Measurements from ENCODE around the gene AZIN2. TPM values are rescaled to one million over a fixed set of nuclear protein-coding genes. Genes with fewer than 3 reads are reported as not detected.
A peak's percentile ranks its signal among the peaks of the same experiment; 100 is the strongest.

AZIN2 gene
- total and polyA plus RNA-seq, 12 donors = 2.3 to 18.9 (median 10.7) TPM

DNA sequence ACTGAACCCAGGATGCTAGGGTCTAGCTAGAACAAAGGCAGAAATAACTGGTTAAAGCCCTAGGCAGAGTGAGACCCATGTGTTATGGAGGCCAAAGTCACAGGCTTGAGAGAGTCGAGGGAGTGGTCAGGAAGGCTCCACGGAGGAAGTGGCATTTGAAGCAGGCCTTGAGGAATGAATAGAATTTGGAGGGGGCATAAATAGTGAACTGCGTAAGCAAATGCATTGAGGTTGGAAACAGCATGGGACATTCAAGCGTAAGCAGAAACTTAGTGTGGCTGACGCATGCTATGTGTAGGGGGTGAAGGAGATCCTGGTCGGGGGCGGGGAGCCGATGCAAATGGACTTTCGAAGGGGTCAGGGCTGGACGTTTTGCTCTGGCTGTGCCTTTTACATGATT, 11.5 kb downstream of the AZIN2 start:
- Histone ChIP-seq H3K36me3 (replicated peaks in 1 of 2) (no peaks in the 10 kb centered on the region), H3K27me3 (no peaks in the 10 kb centered on the region), H3K9me3 (replicated peaks in 1 of 3) (no peaks in the 10 kb centered on the region), H3K27ac (no peak overlapping the region), H3K4me1 (replicated peaks in 1 of 2) (peaks cover 6 to 14% of the 10 kb centered on the region in 2 donors), H3K4me3 (no peak overlapping the region)
- 89 to 93% (median 91%) methylated on average over 10 of the region's 10 CpGs for WGBS, 4 donors
- intact Hi-C loops (cut with DNase I) = loop anchor here in 1 of 2 donors (10.0 kb wide), 1 partner anchor 522 kb away; no protein-coding TSS in a partner anchor
- DNase-seq = no peak
- TF ChIP-seq POLR2A (IDR thresholded peaks at IDR 0.05) = no peak
- TF ChIP-seq, protein P1, sequence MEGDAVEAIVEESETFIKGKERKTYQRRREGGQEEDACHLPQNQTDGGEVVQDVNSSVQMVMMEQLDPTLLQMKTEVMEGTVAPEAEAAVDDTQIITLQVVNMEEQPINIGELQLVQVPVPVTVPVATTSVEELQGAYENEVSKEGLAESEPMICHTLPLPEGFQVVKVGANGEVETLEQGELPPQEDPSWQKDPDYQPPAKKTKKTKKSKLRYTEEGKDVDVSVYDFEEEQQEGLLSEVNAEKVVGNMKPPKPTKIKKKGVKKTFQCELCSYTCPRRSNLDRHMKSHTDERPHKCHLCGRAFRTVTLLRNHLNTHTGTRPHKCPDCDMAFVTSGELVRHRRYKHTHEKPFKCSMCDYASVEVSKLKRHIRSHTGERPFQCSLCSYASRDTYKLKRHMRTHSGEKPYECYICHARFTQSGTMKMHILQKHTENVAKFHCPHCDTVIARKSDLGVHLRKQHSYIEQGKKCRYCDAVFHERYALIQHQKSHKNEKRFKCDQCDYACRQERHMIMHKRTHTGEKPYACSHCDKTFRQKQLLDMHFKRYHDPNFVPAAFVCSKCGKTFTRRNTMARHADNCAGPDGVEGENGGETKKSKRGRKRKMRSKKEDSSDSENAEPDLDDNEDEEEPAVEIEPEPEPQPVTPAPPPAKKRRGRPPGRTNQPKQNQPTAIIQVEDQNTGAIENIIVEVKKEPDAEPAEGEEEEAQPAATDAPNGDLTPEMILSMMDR (IDR thresholded peaks at IDR 0.05) = no peak

DNA sequence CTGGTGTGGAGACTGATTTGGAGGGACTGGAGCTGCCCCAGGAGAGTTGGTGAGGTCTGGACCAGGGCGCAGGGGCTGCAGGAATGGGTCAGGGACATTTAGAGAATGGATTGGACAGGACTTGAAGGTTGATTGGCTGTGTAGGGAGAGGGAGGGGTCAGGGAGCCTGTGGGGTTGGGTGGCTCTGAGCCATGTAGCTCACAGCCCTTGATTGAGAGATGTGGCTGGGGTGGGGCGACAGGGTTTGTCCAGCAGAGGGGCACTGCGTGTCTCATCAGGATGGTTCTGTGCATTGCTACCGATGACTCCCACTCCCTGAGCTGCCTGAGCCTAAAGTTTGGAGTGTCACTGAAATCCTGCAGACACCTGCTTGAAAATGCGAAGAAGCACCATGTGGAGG, 12.1 kb downstream of the AZIN2 start:
- H3K36me3 ChIP-seq (replicated peaks in 1 of 2) = no peaks in the 10 kb centered on the region
- H3K4me3 ChIP-seq = no peak overlapping the region
- no peaks in the 10 kb centered on the region for H3K27me3 ChIP-seq
- H3K9me3 ChIP-seq (replicated peaks in 1 of 3) = no peaks in the 10 kb centered on the region
- no peak overlapping the region for H3K27ac ChIP-seq
- peaks cover 6 to 14% of the 10 kb centered on the region in 2 donors for H3K4me1 ChIP-seq (replicated peaks in 1 of 2)
- intact Hi-C loops (cut with DNase I) = loop anchor here in 1 of 2 donors (10.0 kb wide), 1 partner anchor 522 kb away; no protein-coding TSS in a partner anchor
- no peak for TF ChIP-seq POLR2A (IDR thresholded peaks at IDR 0.05)
- TF ChIP-seq, protein P1 (IDR thresholded peaks at IDR 0.05) = no peak
- no peak for DNase-seq
- WGBS, 4 donors = 82 to 93% (median 88%) methylated on average over 5 of the region's 5 CpGs

DNA sequence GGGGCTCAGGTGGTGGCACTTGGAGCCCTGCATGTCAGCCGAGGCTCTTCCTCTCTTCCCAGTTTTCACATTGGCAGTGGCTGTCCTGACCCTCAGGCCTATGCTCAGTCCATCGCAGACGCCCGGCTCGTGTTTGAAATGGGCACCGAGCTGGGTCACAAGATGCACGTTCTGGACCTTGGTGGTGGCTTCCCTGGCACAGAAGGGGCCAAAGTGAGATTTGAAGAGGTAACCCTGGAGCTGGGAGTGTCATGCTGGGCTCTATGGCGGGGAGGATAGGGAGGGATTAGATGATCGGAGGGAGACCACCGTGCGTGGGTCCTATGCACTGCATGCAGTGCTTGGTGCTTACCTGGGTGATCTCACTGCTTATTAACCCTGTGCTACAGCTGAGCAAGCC, 13.5 kb downstream of the AZIN2 start:
- no peaks in the 10 kb centered on the region for H3K27me3 ChIP-seq
- peaks cover 6 to 14% of the 10 kb centered on the region in 2 donors for H3K4me1 ChIP-seq (replicated peaks in 1 of 2)
- no peak overlapping the region for H3K27ac ChIP-seq
- no peak overlapping the region for H3K4me3 ChIP-seq
- TF ChIP-seq POLR2A (IDR thresholded peaks at IDR 0.05) = no peak
- TF ChIP-seq, protein P1 (IDR thresholded peaks at IDR 0.05) = no peak
- H3K36me3 ChIP-seq (replicated peaks in 1 of 2) = no peaks in the 10 kb centered on the region
- 86 to 92% (median 90%) methylated on average over 10 to 11 of the region's 11 CpGs for WGBS, 4 donors
- intact Hi-C loops (cut with DNase I) = loop anchor here in 1 of 2 donors (10.0 kb wide), 1 partner anchor 520 kb away; no protein-coding TSS in a partner anchor
- peak in 1 of 7 donors; percentile 44 for DNase-seq
- H3K9me3 ChIP-seq (replicated peaks in 1 of 3) = no peaks in the 10 kb centered on the region

DNA sequence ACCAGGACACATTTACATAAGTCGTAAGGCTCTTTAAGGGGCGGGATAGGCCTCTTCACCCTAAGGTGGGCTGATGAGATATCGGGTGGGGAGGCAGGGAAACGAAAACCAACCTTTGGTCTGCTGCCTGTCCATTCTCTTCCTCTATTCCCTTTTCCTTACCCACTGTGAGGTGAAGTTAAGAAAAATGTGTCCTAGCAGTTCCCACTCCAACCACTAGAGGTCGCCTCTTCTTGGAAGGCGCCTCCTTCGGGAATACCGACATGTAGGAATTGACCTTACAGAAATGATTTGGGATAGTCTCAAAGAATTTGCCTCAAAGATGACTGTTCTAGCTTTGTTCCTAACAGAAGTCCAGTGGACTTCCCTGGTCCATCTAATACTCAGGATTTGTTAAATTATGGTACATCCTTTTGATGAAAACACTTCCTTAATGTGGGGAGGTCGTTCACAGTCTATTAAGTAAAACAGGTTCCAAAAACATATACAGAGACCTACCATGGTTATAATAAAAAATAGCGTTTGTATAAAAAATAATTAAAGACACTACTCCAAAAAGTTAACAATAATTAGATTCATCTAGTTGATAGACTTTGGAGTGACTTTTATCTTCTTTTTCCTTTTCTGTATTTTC, 14.1 kb downstream of the AZIN2 start:
- no peaks in the 10 kb centered on the region for H3K36me3 ChIP-seq (replicated peaks in 1 of 2)
- peak in 6 of 7 donors; percentile 51 to 82 (median 64) for DNase-seq
- H3K4me3 ChIP-seq = no peak overlapping the region
- H3K27ac ChIP-seq = no peak overlapping the region
- WGBS, 4 donors = 21 to 27% (median 26%) methylated on average over 10 of the region's 10 CpGs
- H3K9me3 ChIP-seq (replicated peaks in 1 of 3) = no peaks in the 10 kb centered on the region
- intact Hi-C loops (cut with DNase I) = loop anchor here in 1 of 2 donors (10.0 kb wide), 1 partner anchor 520 kb away; no protein-coding TSS in a partner anchor
- H3K4me1 ChIP-seq (replicated peaks in 1 of 2) = peaks cover 6 to 14% of the 10 kb centered on the region in 2 donors
- no peak for TF ChIP-seq POLR2A (IDR thresholded peaks at IDR 0.05)
- TF ChIP-seq, protein P1 (IDR thresholded peaks at IDR 0.05) = peak; percentile 84 to 99 (median 88)
- H3K27me3 ChIP-seq = no peaks in the 10 kb centered on the region

Measured in adrenal gland (tissue), 12 donors.